DOHH2 (cell line): ENCODE data around the gene FOXF2.

Source experiments
- H3F3A ChIP-seq: fragments of 200-600 bp; sonication (generic), shearing (Covaris generic); 2 replicates; pipeline ENCODE4 v1.6.0; 2016; ENCODE audit warnings: antibody characterized with exemption, mild to moderate bottlenecking; ENCODE audit not compliant: control insufficient read depth, insufficient read depth
- H3K27ac ChIP-seq: fragments of 200-600 bp; sonication (generic); 2 replicates; pipeline ENCODE4 v1.5.1; 2014; ENCODE audit warnings: low read depth, mild to moderate bottlenecking, low read length, moderate library complexity
- H3K27me3 ChIP-seq: fragments of 200-600 bp; sonication (generic); 2 replicates; pipeline ENCODE4 v1.6.1; 2014; ENCODE audit warnings: mild to moderate bottlenecking, low read length, mixed read lengths; ENCODE audit not compliant: control insufficient read depth
- H3K36me3 ChIP-seq: fragments of 200-600 bp; sonication (generic); 2 replicates; pipeline ENCODE4 v1.6.1; 2014; ENCODE audit warnings: mild to moderate bottlenecking, low read length, moderate library complexity, mixed read lengths; ENCODE audit not compliant: control insufficient read depth
- H3K4me1 ChIP-seq: fragments of 200-600 bp; sonication (generic); 2 replicates; pipeline ENCODE4 v1.6.1; 2014; ENCODE audit warnings: mild to moderate bottlenecking, low read length, mixed read lengths; ENCODE audit not compliant: control insufficient read depth
- H3K4me2 ChIP-seq: fragments of 200-600 bp; sonication (generic); 2 replicates; pipeline ENCODE4 v1.6.0; 2014; ENCODE audit warnings: mild to moderate bottlenecking, low read length, moderate library complexity
- H3K4me3 ChIP-seq: fragments of 200-600 bp; sonication (generic); 2 replicates; pipeline ENCODE4 v1.5.1; 2014; ENCODE audit warnings: mild to moderate bottlenecking, low read length, mixed read lengths
- H3K79me2 ChIP-seq: fragments of 200-600 bp; sonication (generic); 2 replicates; pipeline ENCODE4 v1.6.1; 2014; ENCODE audit warnings: mild to moderate bottlenecking, low read length, mixed read lengths; ENCODE audit not compliant: control insufficient read depth
- H3K9me2 ChIP-seq: fragments of 200-600 bp; sonication (generic); replicated peaks from 2 replicates; pipeline ENCODE4 v1.6.1; 2014; ENCODE audit warnings: mild to moderate bottlenecking, low read length, mixed read lengths; ENCODE audit not compliant: control insufficient read depth
- H3K9me3 ChIP-seq: fragments of 200-600 bp; sonication (generic); 2 replicates; pipeline ENCODE4 v1.6.1; 2014; ENCODE audit warnings: antibody characterized with exemption, low read length, mixed read lengths; ENCODE audit not compliant: control insufficient read depth, insufficient read depth
- H4K20me1 ChIP-seq: fragments of 200-600 bp; sonication (generic); 2 replicates; pipeline ENCODE4 v1.6.0; 2014; ENCODE audit warnings: low read depth, mild to moderate bottlenecking, antibody characterized with exemption, low read length, moderate library complexity; ENCODE audit not compliant: control insufficient read depth, insufficient read depth
- EZH2phosphoT487 ChIP-seq: fragments of 200-600 bp; sonication (generic); IDR thresholded peaks from 2 replicates; pipeline ENCODE4 v1.6.1; 2017; ENCODE audit warnings: borderline replicate concordance, mild to moderate bottlenecking, antibody characterized with exemption, low read length, moderate library complexity, mixed read lengths
- TF ChIP-seq, protein P1 (sequence below): fragments of 200-600 bp; sonication (generic); IDR thresholded peaks from one replicate; pipeline ENCODE4 v1.5.1; 2014; ENCODE audit warnings: antibody characterized with exemption, mild to moderate bottlenecking, low read depth, low read length; ENCODE audit not compliant: poor library complexity, severe bottlenecking

The FOXF2 gene

DNA sequence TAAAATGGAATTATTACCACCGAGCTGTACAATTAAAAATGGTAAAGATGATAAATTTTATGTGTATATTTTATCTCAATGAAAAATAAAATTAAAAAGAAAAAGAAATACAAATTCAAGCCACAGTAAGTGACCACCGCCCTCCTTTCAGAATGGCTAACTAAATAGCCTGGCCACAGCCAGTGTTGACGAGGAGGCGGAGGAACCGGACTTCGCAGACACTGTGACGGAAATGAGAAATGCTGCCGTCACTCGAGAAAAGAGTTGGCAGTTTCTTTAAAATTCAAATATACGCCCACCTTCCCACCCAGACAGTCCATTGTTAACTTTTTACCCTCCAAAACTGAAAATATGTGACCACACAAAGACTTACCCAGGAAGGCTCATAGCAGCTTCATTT is 50.0 kb downstream of the FOXF2 start:
- peaks cover 9% of the 10 kb centered on the region for H3K27me3 ChIP-seq
- H3K4me3 ChIP-seq: no peak overlapping the region
- TF ChIP-seq EZH2phosphoT487: no peak
- TF ChIP-seq, protein P1, sequence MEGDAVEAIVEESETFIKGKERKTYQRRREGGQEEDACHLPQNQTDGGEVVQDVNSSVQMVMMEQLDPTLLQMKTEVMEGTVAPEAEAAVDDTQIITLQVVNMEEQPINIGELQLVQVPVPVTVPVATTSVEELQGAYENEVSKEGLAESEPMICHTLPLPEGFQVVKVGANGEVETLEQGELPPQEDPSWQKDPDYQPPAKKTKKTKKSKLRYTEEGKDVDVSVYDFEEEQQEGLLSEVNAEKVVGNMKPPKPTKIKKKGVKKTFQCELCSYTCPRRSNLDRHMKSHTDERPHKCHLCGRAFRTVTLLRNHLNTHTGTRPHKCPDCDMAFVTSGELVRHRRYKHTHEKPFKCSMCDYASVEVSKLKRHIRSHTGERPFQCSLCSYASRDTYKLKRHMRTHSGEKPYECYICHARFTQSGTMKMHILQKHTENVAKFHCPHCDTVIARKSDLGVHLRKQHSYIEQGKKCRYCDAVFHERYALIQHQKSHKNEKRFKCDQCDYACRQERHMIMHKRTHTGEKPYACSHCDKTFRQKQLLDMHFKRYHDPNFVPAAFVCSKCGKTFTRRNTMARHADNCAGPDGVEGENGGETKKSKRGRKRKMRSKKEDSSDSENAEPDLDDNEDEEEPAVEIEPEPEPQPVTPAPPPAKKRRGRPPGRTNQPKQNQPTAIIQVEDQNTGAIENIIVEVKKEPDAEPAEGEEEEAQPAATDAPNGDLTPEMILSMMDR: no peak
- H3K9me3 ChIP-seq: no peaks in the 10 kb centered on the region
- no peak overlapping the region for H3K27ac ChIP-seq
- H3K4me1 ChIP-seq: no peaks in the 10 kb centered on the region
- no peak overlapping the region for H3K4me2 ChIP-seq
- no peaks in the 10 kb centered on the region for H3K36me3 ChIP-seq
- no peaks in the 10 kb centered on the region for H3F3A ChIP-seq
- no peaks in the 10 kb centered on the region for H3K79me2 ChIP-seq
- no peaks in the 10 kb centered on the region for H4K20me1 ChIP-seq
- no peaks in the 10 kb centered on the region for H3K9me2 ChIP-seq

DNA sequence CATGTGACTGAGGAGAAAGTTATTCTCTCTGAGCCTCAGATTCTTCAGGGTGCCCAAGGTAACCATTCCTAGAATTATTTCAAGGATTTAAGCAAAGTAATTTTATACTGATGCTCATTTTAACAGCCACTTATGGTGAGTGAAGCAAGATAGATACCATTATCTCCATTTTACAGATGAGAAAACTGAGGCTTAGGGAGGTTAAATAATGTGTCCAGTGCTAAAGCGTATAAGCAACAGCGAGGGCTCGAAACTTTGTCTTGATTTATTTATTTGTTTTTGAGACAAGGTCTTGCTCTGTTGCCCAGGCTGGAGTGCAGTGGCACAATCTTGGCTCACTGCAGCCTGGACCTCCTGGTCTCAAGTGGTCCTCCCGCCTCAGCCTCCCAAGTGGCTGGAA is 53.6 kb downstream of the FOXF2 start:
- no peaks in the 10 kb centered on the region for H3K4me1 ChIP-seq

More for the DNA sequence above, 53.6 kb downstream of the FOXF2 start:
- Histone ChIP-seq H3K9me3 (no peaks in the 10 kb centered on the region), H3K27ac (no peak overlapping the region), H3F3A (no peaks in the 10 kb centered on the region), H3K4me3 (no peak overlapping the region), H3K36me3 (no peaks in the 10 kb centered on the region), H4K20me1 (no peaks in the 10 kb centered on the region), H3K79me2 (no peaks in the 10 kb centered on the region), H3K9me2 (no peaks in the 10 kb centered on the region), H3K4me2 (no peak overlapping the region), H3K27me3 (no peaks in the 10 kb centered on the region; the same call in 1 of the 2 replicates)
- TF ChIP-seq, protein P1: no peak
- no peak for TF ChIP-seq EZH2phosphoT487
